ENCODE data around the gene PARD3B.

The PARD3B gene

GRCh38 chr2:204545861-204546735 lies 823 bp downstream of the PARD3B start:
- Histone ChIP-seq H3K4me3 (ENCODE audit: low read length) (peak overlapping the region; percentile 72), H3K4me2 (ENCODE audit: low read depth, low read length) (peak overlapping the region; percentile 75), H3K9ac (ENCODE audit: low read length) (peak overlapping the region; percentile 88), H3K9me2 (replicated peaks; ENCODE audit: insufficient read depth, low read length) (no peaks in the 10 kb centered on the region), H3K27me3 (replicated peaks; ENCODE audit: insufficient read depth, low read length) (no peaks in the 10 kb centered on the region), H3K36me3 (replicated peaks; ENCODE audit: insufficient read depth, low read length) (no peaks in the 10 kb centered on the region), H3F3A (ENCODE audit: insufficient read depth, low read length) (peaks cover 10% of the 10 kb centered on the region; the same call in 1 of the 2 replicates), H4K20me1 (ENCODE audit: insufficient read depth, low read length) (no peaks in the 10 kb centered on the region), H3K79me2 (ENCODE audit: low read length) (peaks cover 21% of the 10 kb centered on the region), H2AFZ (ENCODE audit: low read length) (peak overlapping the region; percentile 86), H3K27ac (ENCODE audit: low read length) (peak overlapping the region; percentile 70; the same call in 1 of the 2 replicates), H3K9me3 (replicated peaks; ENCODE audit: insufficient read depth, low read length) (no peaks in the 10 kb centered on the region), H3K4me1 (ENCODE audit: low read length) (peaks cover 13% of the 10 kb centered on the region)
- peak; percentile 70 for DNase-seq
- TF ChIP-seq EZH2 (optimal IDR thresholded peaks at IDR 0.05; ENCODE audit: low read depth, low read length), result no peak
- no peak for TF ChIP-seq EZH2phosphoT487 (IDR thresholded peaks at IDR 0.05; ENCODE audit: low read length)
- no peak for TF ChIP-seq CTCF (IDR thresholded peaks at IDR 0.05; ENCODE audit: low read length)

GRCh38 chr2:204550751-204551511 lies 5.7 kb downstream of the PARD3B start:
- TF ChIP-seq EZH2phosphoT487 (IDR thresholded peaks at IDR 0.05; ENCODE audit: low read length) (no peak), EZH2 (optimal IDR thresholded peaks at IDR 0.05; ENCODE audit: low read depth, low read length) (no peak), CTCF (IDR thresholded peaks at IDR 0.05; ENCODE audit: low read length) (no peak)
- no peak overlapping the region for H3K27ac ChIP-seq (ENCODE audit: low read length)
- no peak overlapping the region for H3K4me3 ChIP-seq (ENCODE audit: low read length)
- H3K79me2 ChIP-seq (ENCODE audit: low read length), result peaks cover 23% of the 10 kb centered on the region
- H3K4me1 ChIP-seq (ENCODE audit: low read length), result peaks cover 7% of the 10 kb centered on the region
- H3K27me3 ChIP-seq (replicated peaks; ENCODE audit: insufficient read depth, low read length), result no peaks in the 10 kb centered on the region
- no peaks in the 10 kb centered on the region for H3K9me3 ChIP-seq (replicated peaks; ENCODE audit: insufficient read depth, low read length)
- no peaks in the 10 kb centered on the region for H4K20me1 ChIP-seq (ENCODE audit: insufficient read depth, low read length)
- H3K4me2 ChIP-seq (ENCODE audit: low read depth, low read length), result no peak overlapping the region
- H3F3A ChIP-seq (ENCODE audit: insufficient read depth, low read length), result no peaks in the 10 kb centered on the region
- no peaks in the 10 kb centered on the region for H3K9me2 ChIP-seq (replicated peaks; ENCODE audit: insufficient read depth, low read length)
- no peaks in the 10 kb centered on the region for H3K36me3 ChIP-seq (replicated peaks; ENCODE audit: insufficient read depth, low read length)
- no peak overlapping the region for H2AFZ ChIP-seq (ENCODE audit: low read length)
- no peak overlapping the region for H3K9ac ChIP-seq (ENCODE audit: low read length)
- no peak for DNase-seq

DNA sequence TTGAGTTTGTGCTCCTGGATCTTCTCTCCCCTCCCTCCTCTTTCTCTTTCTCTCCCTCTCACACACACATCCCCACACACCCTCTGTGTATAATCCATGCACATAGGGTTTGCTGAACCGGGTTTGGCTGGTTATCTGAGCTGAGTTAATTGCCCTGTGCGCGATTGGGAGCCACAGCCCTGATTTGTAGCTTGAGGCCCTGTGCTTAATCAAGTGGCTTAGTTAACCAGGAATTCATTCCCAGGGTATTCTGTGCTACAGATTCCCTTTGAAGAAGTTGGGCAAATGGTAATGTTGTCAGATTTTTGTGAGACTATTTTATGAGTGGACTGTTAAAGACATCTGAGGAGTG lies 6.2 kb downstream of the PARD3B start:
- Histone ChIP-seq H3K36me3 (replicated peaks; ENCODE audit: insufficient read depth, low read length) (no peaks in the 10 kb centered on the region), H3F3A (ENCODE audit: insufficient read depth, low read length) (no peaks in the 10 kb centered on the region), H3K4me3 (ENCODE audit: low read length) (no peak overlapping the region), H3K79me2 (ENCODE audit: low read length) (peaks cover 20% of the 10 kb centered on the region), H4K20me1 (ENCODE audit: insufficient read depth, low read length) (no peaks in the 10 kb centered on the region), H3K9ac (ENCODE audit: low read length) (no peak overlapping the region), H3K27me3 (replicated peaks; ENCODE audit: insufficient read depth, low read length) (no peaks in the 10 kb centered on the region), H3K27ac (ENCODE audit: low read length) (no peak overlapping the region), H2AFZ (ENCODE audit: low read length) (no peak overlapping the region), H3K4me2 (ENCODE audit: low read depth, low read length) (no peak overlapping the region), H3K4me1 (ENCODE audit: low read length) (peaks cover 5% of the 10 kb centered on the region), H3K9me2 (replicated peaks; ENCODE audit: insufficient read depth, low read length) (no peaks in the 10 kb centered on the region), H3K9me3 (replicated peaks; ENCODE audit: insufficient read depth, low read length) (no peaks in the 10 kb centered on the region)
- DNase-seq, result no peak
- TF ChIP-seq EZH2phosphoT487 (IDR thresholded peaks at IDR 0.05; ENCODE audit: low read length), result no peak
- no peak for TF ChIP-seq CTCF (IDR thresholded peaks at IDR 0.05; ENCODE audit: low read length)
- no peak for TF ChIP-seq EZH2 (optimal IDR thresholded peaks at IDR 0.05; ENCODE audit: low read depth, low read length)

Data from MM.1S (cell line).